Naive B cell (primary cell): ENCODE results near the gene WNT2. TPM values are rescaled to one million over a fixed set of nuclear protein-coding genes. Genes with fewer than 3 reads are reported as not detected.

ENCODE experiments used
- ATAC-seq, 2 donors: fragments of 150-1000 bp; cut with Tn5 transposase; 2 replicates each; pipeline ENCODE4 v1.10.0; 2021; ENCODE audit warnings: low read depth in 2 of 2, mild to moderate bottlenecking in 2 of 2, moderate library complexity in 2 of 2
- DNase-seq: peaks from one replicate; pipeline ENCODE4 v3.0.0; 2022
- H3K27ac Mint-ChIP-seq, 6 donors: one replicate each; pipeline ENCODE4 v1.8.0; 2020 to 2022; ENCODE audit warnings: mild to moderate bottlenecking in 6 of 6, mixed read lengths in 6 of 6, moderate library complexity in 5 of 6, inconsistent platforms in 2 of 6
- H3K27me3 Mint-ChIP-seq, 3 donors: one replicate each; pipeline ENCODE4 v1.8.0; 2021 to 2022; ENCODE audit warnings: mixed read lengths in 3 of 3, mild to moderate bottlenecking in 1 of 3
- H3K36me3 Mint-ChIP-seq, 2 donors: one replicate each; pipeline ENCODE4 v1.8.0; 2020 to 2022; ENCODE audit warnings: mixed read lengths in 2 of 2, inconsistent platforms in 1 of 2, mild to moderate bottlenecking in 1 of 2
- H3K4me1 Mint-ChIP-seq, 3 donors: one replicate each; pipeline ENCODE4 v1.8.0; 2020 to 2022; ENCODE audit warnings: mixed read lengths in 3 of 3, inconsistent platforms in 1 of 3, mild to moderate bottlenecking in 1 of 3, moderate library complexity in 1 of 3
- H3K4me3 Mint-ChIP-seq, 8 donors: one replicate each; pipeline ENCODE4 v1.8.0; 2020 to 2022; ENCODE audit warnings: mild to moderate bottlenecking in 8 of 8, mixed read lengths in 8 of 8, moderate library complexity in 8 of 8, inconsistent platforms in 2 of 8
- H3K9me3 Mint-ChIP-seq, 7 donors: one replicate each; pipeline ENCODE4 v1.8.0; 2020 to 2022; ENCODE audit warnings: mixed read lengths in 7 of 7, mild to moderate bottlenecking in 5 of 7, inconsistent platforms in 2 of 7, moderate library complexity in 1 of 7
- polyA plus RNA-seq, 6 donors: library from polyadenylated mRNA; unstranded; fragments of 300-500 nt; fragmentation: Illumina TruSeq; gene quantifications; one replicate each; pipeline ENCODE4 v1.2.3, GENCODE V29; 2021; ENCODE audit warnings: low read depth in 6 of 6

The WNT2 gene
- polyA plus RNA-seq, 6 donors from 2014 or later = not detected

GRCh38 chr7:117284692-117285091 lies 38.2 kb downstream of the WNT2 start:
- H3K27me3 Mint-ChIP-seq = peaks cover 0 to 6% (median 0%) of the 10 kb centered on the region in 3 donors

GRCh38 chr7:117283779-117284178 lies 39.1 kb downstream of the WNT2 start:
- H3K27ac Mint-ChIP-seq = no peak overlapping the region
- H3K4me1 Mint-ChIP-seq = no peaks in the 10 kb centered on the region

More at GRCh38 chr7:117284692-117285091, 38.2 kb downstream of the WNT2 start:
- DNase-seq (no peak), ATAC-seq (no peak)
- Mint-ChIP-seq H3K36me3 (no peaks in the 10 kb centered on the region), H3K9me3 (peaks cover 0 to 8% (median 0%) of the 10 kb centered on the region in 7 donors), H3K4me1 (no peaks in the 10 kb centered on the region), H3K27ac (no peak overlapping the region), H3K4me3 (no peak overlapping the region)

GRCh38 chr7:117283371-117283770 lies 39.5 kb downstream of the WNT2 start:
- no peaks in the 10 kb centered on the region for H3K36me3 Mint-ChIP-seq
- H3K4me3 Mint-ChIP-seq = no peak overlapping the region
- peaks cover 0 to 9% (median 2%) of the 10 kb centered on the region in 7 donors for H3K9me3 Mint-ChIP-seq
- H3K27ac Mint-ChIP-seq = no peak overlapping the region
- H3K4me1 Mint-ChIP-seq = no peaks in the 10 kb centered on the region
- peaks cover 0 to 7% (median 0%) of the 10 kb centered on the region in 3 donors for H3K27me3 Mint-ChIP-seq
- DNase-seq = no peak
- no peak for ATAC-seq

More at GRCh38 chr7:117283779-117284178, 39.1 kb downstream of the WNT2 start:
- H3K9me3 Mint-ChIP-seq = peaks cover 0 to 9% (median 2%) of the 10 kb centered on the region in 7 donors
- DNase-seq (no peak), ATAC-seq (no peak)
- no peak overlapping the region for H3K4me3 Mint-ChIP-seq
- no peaks in the 10 kb centered on the region for H3K36me3 Mint-ChIP-seq
- H3K27me3 Mint-ChIP-seq = peaks cover 0 to 7% (median 0%) of the 10 kb centered on the region in 3 donors

GRCh38 chr7:117282239-117282812 lies 40.5 kb downstream of the WNT2 start:
- peaks cover 0 to 7% (median 0%) of the 10 kb centered on the region in 3 donors for H3K27me3 Mint-ChIP-seq
- H3K4me1 Mint-ChIP-seq = no peaks in the 10 kb centered on the region
- H3K4me3 Mint-ChIP-seq = no peak overlapping the region
- ATAC-seq (no peak), DNase-seq (no peak)
- peaks cover 0 to 9% (median 2%) of the 10 kb centered on the region in 7 donors for H3K9me3 Mint-ChIP-seq
- H3K27ac Mint-ChIP-seq = no peak overlapping the region
- H3K36me3 Mint-ChIP-seq = no peaks in the 10 kb centered on the region

- H3K36me3 Mint-ChIP-seq = no peaks in the 10 kb centered on the region
- H3K9me3 Mint-ChIP-seq = peaks cover 0 to 9% (median 2%) of the 10 kb centered on the region in 7 donors
- no peak overlapping the region for H3K4me3 Mint-ChIP-seq
- peaks cover 0 to 7% (median 0%) of the 10 kb centered on the region in 3 donors for H3K27me3 Mint-ChIP-seq
- no peaks in the 10 kb centered on the region for H3K4me1 Mint-ChIP-seq
- no peak overlapping the region for H3K27ac Mint-ChIP-seq
- DNase-seq = no peak
- ATAC-seq = no peak
Observed at GRCh38 chr7:117281562-117281961, 41.3 kb downstream of the WNT2 start.

- Mint-ChIP-seq H3K4me1 (no peaks in the 10 kb centered on the region), H3K36me3 (no peaks in the 10 kb centered on the region), H3K27me3 (peaks cover 0 to 9% (median 0%) of the 10 kb centered on the region in 3 donors), H3K4me3 (no peak overlapping the region), H3K9me3 (peaks cover 0 to 9% (median 2%) of the 10 kb centered on the region in 7 donors), H3K27ac (no peak overlapping the region)
- DNase-seq (no peak), ATAC-seq (no peak)
Observed at GRCh38 chr7:117279931-117280557, 42.8 kb downstream of the WNT2 start.

GRCh38 chr7:117279203-117279602 lies 43.7 kb downstream of the WNT2 start:
- DNase-seq (no peak), ATAC-seq (no peak)
- H3K9me3 Mint-ChIP-seq = peaks cover 0 to 9% (median 2%) of the 10 kb centered on the region in 7 donors
- H3K4me3 Mint-ChIP-seq = no peak overlapping the region
- H3K27ac Mint-ChIP-seq = no peak overlapping the region
- peaks cover 0 to 12% (median 0%) of the 10 kb centered on the region in 3 donors for H3K27me3 Mint-ChIP-seq
- H3K4me1 Mint-ChIP-seq = no peaks in the 10 kb centered on the region
- no peaks in the 10 kb centered on the region for H3K36me3 Mint-ChIP-seq

GRCh38 chr7:117278040-117278439 lies 44.8 kb downstream of the WNT2 start:
- no peak for DNase-seq
- no peaks in the 10 kb centered on the region for H3K36me3 Mint-ChIP-seq
- peaks cover 0 to 9% (median 2%) of the 10 kb centered on the region in 7 donors for H3K9me3 Mint-ChIP-seq
- no peaks in the 10 kb centered on the region for H3K4me1 Mint-ChIP-seq
- peaks cover 0 to 12% (median 0%) of the 10 kb centered on the region in 3 donors for H3K27me3 Mint-ChIP-seq
- H3K27ac Mint-ChIP-seq = no peak overlapping the region
- ATAC-seq = no peak
- no peak overlapping the region for H3K4me3 Mint-ChIP-seq

- H3K4me3 Mint-ChIP-seq = no peak overlapping the region
- ATAC-seq (no peak), DNase-seq (no peak)
- no peaks in the 10 kb centered on the region for H3K36me3 Mint-ChIP-seq
- peaks cover 0 to 9% (median 2%) of the 10 kb centered on the region in 7 donors for H3K9me3 Mint-ChIP-seq
- no peak overlapping the region for H3K27ac Mint-ChIP-seq
- peaks cover 0 to 12% (median 0%) of the 10 kb centered on the region in 3 donors for H3K27me3 Mint-ChIP-seq
- no peaks in the 10 kb centered on the region for H3K4me1 Mint-ChIP-seq
Observed at GRCh38 chr7:117277576-117277975, 45.3 kb downstream of the WNT2 start.

- ATAC-seq (no peak), DNase-seq (no peak)
- no peaks in the 10 kb centered on the region for H3K36me3 Mint-ChIP-seq
- H3K27ac Mint-ChIP-seq = no peak overlapping the region
- peaks cover 0 to 13% (median 2%) of the 10 kb centered on the region in 7 donors for H3K9me3 Mint-ChIP-seq
- no peaks in the 10 kb centered on the region for H3K4me1 Mint-ChIP-seq
- no peak overlapping the region for H3K4me3 Mint-ChIP-seq
- H3K27me3 Mint-ChIP-seq = peaks cover 0 to 21% (median 10%) of the 10 kb centered on the region in 3 donors
Observed at GRCh38 chr7:117274951-117275350, 47.9 kb downstream of the WNT2 start.

GRCh38 chr7:117273814-117274225 lies 49.0 kb downstream of the WNT2 start:
- ATAC-seq (no peak), DNase-seq (no peak)
- H3K27me3 Mint-ChIP-seq = peaks cover 0 to 16% (median 10%) of the 10 kb centered on the region in 3 donors
- H3K4me1 Mint-ChIP-seq = no peaks in the 10 kb centered on the region
- peaks cover 0 to 9% (median 2%) of the 10 kb centered on the region in 7 donors for H3K9me3 Mint-ChIP-seq
- no peak overlapping the region for H3K27ac Mint-ChIP-seq
- no peak overlapping the region for H3K4me3 Mint-ChIP-seq
- H3K36me3 Mint-ChIP-seq = no peaks in the 10 kb centered on the region

- H3K27ac Mint-ChIP-seq = no peak overlapping the region
- H3K9me3 Mint-ChIP-seq = peaks cover 0 to 9% (median 2%) of the 10 kb centered on the region in 7 donors
- H3K4me1 Mint-ChIP-seq = no peaks in the 10 kb centered on the region
- no peak overlapping the region for H3K4me3 Mint-ChIP-seq
- peaks cover 0 to 16% (median 10%) of the 10 kb centered on the region in 3 donors for H3K27me3 Mint-ChIP-seq
- no peak for DNase-seq
- no peak for ATAC-seq
- H3K36me3 Mint-ChIP-seq = no peaks in the 10 kb centered on the region
Observed at GRCh38 chr7:117273325-117273724, 49.5 kb downstream of the WNT2 start.

- no peaks in the 10 kb centered on the region for H3K4me1 Mint-ChIP-seq
- DNase-seq (no peak), ATAC-seq (no peak)
- no peak overlapping the region for H3K4me3 Mint-ChIP-seq
- H3K9me3 Mint-ChIP-seq = peaks cover 0 to 9% (median 2%) of the 10 kb centered on the region in 7 donors
- H3K27me3 Mint-ChIP-seq = peaks cover 0 to 16% (median 10%) of the 10 kb centered on the region in 3 donors
- no peak overlapping the region for H3K27ac Mint-ChIP-seq
- H3K36me3 Mint-ChIP-seq = no peaks in the 10 kb centered on the region
Observed at GRCh38 chr7:117272017-117272759, 50.7 kb downstream of the WNT2 start.
